Spleen (tissue), 11 donors: ENCODE data around the gene CFD. TPM values are rescaled to one million over a fixed set of nuclear protein-coding genes. Genes with fewer than 3 reads are reported as not detected.
"Not testable (repeated sequence)": the region's sequence is repeated elsewhere in the genome, so short reads cannot be mapped to it uniquely, and the experiment has no call there.

Experiments
- DNase-seq: peaks from one replicate; pipeline ENCODE4 v3.0.0-alpha.2; 2020
- H3K27ac ChIP-seq, 8 donors: fragments of 200-600 bp; sonication (generic) in 7 of 8; 1 replicate in 4 of 8; 2 replicates in 4 of 8; pipeline versions ENCODE4 v1.5.0 to v1.8.0; 2016 to 2021; ENCODE audit warnings: inconsistent platforms in 4 of 8, mild to moderate bottlenecking in 4 of 8, moderate library complexity in 1 of 8
- H3K27me3 ChIP-seq, 7 donors: fragments of 200-600 bp; sonication (generic) in 6 of 7; replicated peaks in 1 of 7; 1 replicate in 4 of 7; 2 replicates in 3 of 7; pipeline versions ENCODE4 v1.5.0 to v1.8.0; 2016 to 2021; ENCODE audit warnings: inconsistent platforms in 3 of 7, mild to moderate bottlenecking in 1 of 7
- H3K36me3 ChIP-seq, 6 donors: fragments of 200-600 bp; sonication (generic) in 5 of 6; 1 replicate in 4 of 6; 2 replicates in 2 of 6; pipeline versions ENCODE4 v1.5.0 to v1.8.0; 2016 to 2021; ENCODE audit warnings: inconsistent platforms in 2 of 6
- H3K4me1 ChIP-seq, 6 donors: fragments of 200-600 bp; sonication (generic) in 5 of 6; 1 replicate in 3 of 6; 2 replicates in 3 of 6; pipeline versions ENCODE4 v1.5.0 to v1.8.0; 2016 to 2021; ENCODE audit warnings: inconsistent platforms in 3 of 6
- H3K4me3 ChIP-seq, 8 donors: fragments of 200-600 bp; sonication (generic) in 7 of 8; 1 replicate in 4 of 8; 2 replicates in 4 of 8; pipeline versions ENCODE4 v1.5.0 to v1.8.0; 2016 to 2021; ENCODE audit warnings: inconsistent platforms in 4 of 8, mild to moderate bottlenecking in 4 of 8, moderate library complexity in 2 of 8
- H3K9me3 ChIP-seq, 8 donors: fragments of 200-600 bp; sonication (generic) in 7 of 8; 1 replicate in 4 of 8; 2 replicates in 4 of 8; pipeline versions ENCODE4 v1.5.0 to v1.8.0; 2016 to 2021; ENCODE audit warnings: inconsistent platforms in 4 of 8
- POLR2A ChIP-seq, 3 donors: fragments of 450-650 bp; IDR thresholded peaks; one replicate each; pipeline ENCODE4 v1.5.1; 2017; ENCODE audit warnings: antibody characterized with exemption in 3 of 3, mild to moderate bottlenecking in 1 of 3
- POLR2AphosphoS5 ChIP-seq, 3 donors: sonication (generic); formaldehyde crosslinking; IDR thresholded peaks; one replicate each; pipeline ENCODE4 v1.5.1; 2017; ENCODE audit warnings: antibody characterized with exemption in 3 of 3
- WGBS, 5 donors: extraction: QIAGEN DNeasy Blood & Tissue Kit in 3 of 5; methylation state at CpG; one replicate each; pipeline versions ENCODE4 v1.1.5 to v1.1.7; 2013 to 2018; 5-methylcytosine and 5-hydroxymethylcytosine counted together
- intact Hi-C: fragments of 100-400 bp; cut with DNase I; formaldehyde crosslinking; loops from one replicate; pipeline ENCODE4 v1.15.0; 2023; ENCODE audit warnings: low total_unique reads
- polyA plus RNA-seq, 3 donors: library from polyadenylated mRNA; stranded (reverse); fragments of 200-250 nt; gene quantifications; one replicate each; pipeline ENCODE4 v1.2.1, GENCODE V29; 2013
- total RNA-seq, 7 donors: library from RNA; depleted of rRNA in 3 of 7; stranded (reverse); fragments of >200 nt in 3 of 7; fragmentation: NEBNext Ultra II Directional in 4 of 7; extraction: Animal tissue kit (Norgen Biotek cat#: 25700) in 4 of 7; gene quantifications; one replicate each; pipeline versions ENCODE4 v1.1.0 to v1.2.1, GENCODE V29; 2016 to 2021
- TF ChIP-seq, protein P1 (sequence below), 11 experiments: fragments of 200-600 bp in 7 of 11; fragments of 450-650 bp in 4 of 11; sonication (generic) in 4 of 11; IDR thresholded peaks in 8 of 11; conservative IDR thresholded peaks in 3 of 11; 1 replicate in 7 of 11; 2 replicates in 4 of 11; pipeline versions ENCODE4 v1.4.0 to v1.8.0; 2016 to 2021; ENCODE audit warnings: antibody characterized with exemption in 11 of 11, inconsistent platforms in 4 of 11, mild to moderate bottlenecking in 1 of 11
- donor health status: healthy with polysubstance abuse.
- donor health status: DM: no; HTN: no; CAD: no; lungs with moderate emphysema.
- donor health status: DM: no; HTN: no; CAD: no.
- donor health status: Bipolar disorder and iron deficiency.
- donor health status: healthy.
- donor health status: DM: no; HTN: no; CAD: no.
- donor health status: DM: yes; HTN: yes; CAD: no.

Gene CFD
- total and polyA plus RNA-seq, 10 donors, result 6.6 to 59.5 (median 24.2) TPM

DNA sequence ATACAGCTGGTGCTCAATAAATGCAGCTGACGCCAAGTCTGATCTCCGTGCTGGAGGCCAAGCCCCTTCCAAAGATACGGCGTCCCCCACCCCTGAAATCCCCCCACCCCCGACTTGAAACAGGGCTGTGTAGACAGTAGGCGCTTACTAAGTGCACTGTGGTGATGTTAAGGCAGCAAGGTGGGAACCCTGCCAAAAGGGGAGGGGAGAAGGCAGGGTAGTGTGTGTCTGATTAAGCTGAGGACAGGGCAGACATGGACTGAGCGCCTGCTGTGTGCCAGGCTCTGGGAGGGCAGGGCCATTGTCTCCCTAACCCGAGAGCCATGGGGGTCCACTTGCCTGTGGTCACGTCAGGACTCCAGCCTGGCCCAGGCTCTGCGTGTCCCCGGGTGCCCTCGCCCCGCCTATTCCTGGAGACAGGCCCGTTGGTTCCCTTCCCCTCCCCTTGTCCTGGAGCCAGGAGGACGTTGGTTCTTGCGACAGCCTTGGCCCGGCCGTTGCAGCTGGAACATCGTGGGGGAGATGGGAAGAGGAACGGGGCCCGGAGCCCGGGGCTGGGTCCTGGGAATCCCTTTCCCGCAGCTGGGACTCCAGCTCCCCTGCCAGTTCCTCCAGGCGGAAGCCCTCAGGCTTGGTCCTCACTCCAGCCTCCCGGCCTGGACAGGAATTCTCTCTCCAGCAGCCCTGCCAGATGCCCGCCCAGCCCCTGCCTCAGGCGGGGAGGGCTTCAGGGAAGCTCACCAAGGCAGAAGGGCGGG, 9.1 kb upstream of the CFD start:
- 20 to 24% (median 21%) methylated on average over 17 to 28 of the region's 28 CpGs for WGBS, 5 donors
- no peak for TF ChIP-seq POLR2A (IDR thresholded peaks at IDR 0.05)
- peak; percentile 80 to 88 (median 81) for TF ChIP-seq POLR2AphosphoS5 (IDR thresholded peaks at IDR 0.05)
- TF ChIP-seq, protein P1, sequence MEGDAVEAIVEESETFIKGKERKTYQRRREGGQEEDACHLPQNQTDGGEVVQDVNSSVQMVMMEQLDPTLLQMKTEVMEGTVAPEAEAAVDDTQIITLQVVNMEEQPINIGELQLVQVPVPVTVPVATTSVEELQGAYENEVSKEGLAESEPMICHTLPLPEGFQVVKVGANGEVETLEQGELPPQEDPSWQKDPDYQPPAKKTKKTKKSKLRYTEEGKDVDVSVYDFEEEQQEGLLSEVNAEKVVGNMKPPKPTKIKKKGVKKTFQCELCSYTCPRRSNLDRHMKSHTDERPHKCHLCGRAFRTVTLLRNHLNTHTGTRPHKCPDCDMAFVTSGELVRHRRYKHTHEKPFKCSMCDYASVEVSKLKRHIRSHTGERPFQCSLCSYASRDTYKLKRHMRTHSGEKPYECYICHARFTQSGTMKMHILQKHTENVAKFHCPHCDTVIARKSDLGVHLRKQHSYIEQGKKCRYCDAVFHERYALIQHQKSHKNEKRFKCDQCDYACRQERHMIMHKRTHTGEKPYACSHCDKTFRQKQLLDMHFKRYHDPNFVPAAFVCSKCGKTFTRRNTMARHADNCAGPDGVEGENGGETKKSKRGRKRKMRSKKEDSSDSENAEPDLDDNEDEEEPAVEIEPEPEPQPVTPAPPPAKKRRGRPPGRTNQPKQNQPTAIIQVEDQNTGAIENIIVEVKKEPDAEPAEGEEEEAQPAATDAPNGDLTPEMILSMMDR (IDR thresholded peaks at IDR 0.05 in 8 of 11, conservative IDR thresholded peaks at IDR 0.05 in 3 of 11), result no peak
- peak overlapping the region in 1 of 8 donors; percentile 5 for H3K4me3 ChIP-seq
- DNase-seq, result peak; percentile 81
- H3K4me1 ChIP-seq, result peaks cover 0 to 60% (median 30%) of the 10 kb centered on the region in 6 donors
- H3K36me3 ChIP-seq, result no peaks in the 10 kb centered on the region
- peaks cover 0 to 97% (median 55%) of the 10 kb centered on the region in 7 donors for H3K27me3 ChIP-seq
- no peaks in the 10 kb centered on the region for H3K9me3 ChIP-seq
- intact Hi-C loops, result loop anchor here (10.0 kb wide), 1 partner anchor 76 kb away; no protein-coding TSS in a partner anchor
- H3K27ac ChIP-seq, result peak overlapping the region in 7 of 8 donors; percentile 60 to 82 (median 79)

DNA sequence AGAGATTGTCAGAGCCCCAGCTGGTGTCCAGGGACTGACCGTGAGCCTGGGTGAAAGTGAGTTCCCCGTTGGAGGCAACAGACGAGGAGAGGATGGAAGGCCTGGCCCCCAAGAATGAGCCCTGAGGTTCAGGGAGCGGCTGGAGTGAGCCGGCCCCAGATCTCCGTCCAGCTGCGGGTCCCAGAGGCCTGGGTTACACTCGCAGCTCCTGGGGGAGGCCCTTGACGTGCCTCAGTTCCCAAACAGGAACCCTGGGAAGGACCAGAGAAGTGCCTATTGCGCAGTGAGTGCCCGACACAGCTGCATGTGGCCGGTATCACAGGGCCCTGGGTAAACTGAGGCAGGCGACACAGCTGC, 8.5 kb upstream of the CFD start:
- DNase-seq, result no peak
- Histone ChIP-seq H3K4me1 (peaks cover 0 to 54% (median 27%) of the 10 kb centered on the region in 6 donors), H3K27me3 (peaks cover 0 to 97% (median 50%) of the 10 kb centered on the region in 7 donors), H3K27ac (peak overlapping the region in 7 of 8 donors; percentile 60 to 82 (median 79)), H3K36me3 (no peaks in the 10 kb centered on the region), H3K4me3 (peak overlapping the region in 1 of 8 donors; percentile 5), H3K9me3 (no peaks in the 10 kb centered on the region)
- TF ChIP-seq POLR2A (IDR thresholded peaks at IDR 0.05), result no peak
- intact Hi-C loops, result loop anchor here (10.0 kb wide), 1 partner anchor 76 kb away; no protein-coding TSS in a partner anchor
- WGBS, 5 donors, result 29 to 52% (median 39%) methylated on average over 5 to 13 of the region's 13 CpGs

DNA sequence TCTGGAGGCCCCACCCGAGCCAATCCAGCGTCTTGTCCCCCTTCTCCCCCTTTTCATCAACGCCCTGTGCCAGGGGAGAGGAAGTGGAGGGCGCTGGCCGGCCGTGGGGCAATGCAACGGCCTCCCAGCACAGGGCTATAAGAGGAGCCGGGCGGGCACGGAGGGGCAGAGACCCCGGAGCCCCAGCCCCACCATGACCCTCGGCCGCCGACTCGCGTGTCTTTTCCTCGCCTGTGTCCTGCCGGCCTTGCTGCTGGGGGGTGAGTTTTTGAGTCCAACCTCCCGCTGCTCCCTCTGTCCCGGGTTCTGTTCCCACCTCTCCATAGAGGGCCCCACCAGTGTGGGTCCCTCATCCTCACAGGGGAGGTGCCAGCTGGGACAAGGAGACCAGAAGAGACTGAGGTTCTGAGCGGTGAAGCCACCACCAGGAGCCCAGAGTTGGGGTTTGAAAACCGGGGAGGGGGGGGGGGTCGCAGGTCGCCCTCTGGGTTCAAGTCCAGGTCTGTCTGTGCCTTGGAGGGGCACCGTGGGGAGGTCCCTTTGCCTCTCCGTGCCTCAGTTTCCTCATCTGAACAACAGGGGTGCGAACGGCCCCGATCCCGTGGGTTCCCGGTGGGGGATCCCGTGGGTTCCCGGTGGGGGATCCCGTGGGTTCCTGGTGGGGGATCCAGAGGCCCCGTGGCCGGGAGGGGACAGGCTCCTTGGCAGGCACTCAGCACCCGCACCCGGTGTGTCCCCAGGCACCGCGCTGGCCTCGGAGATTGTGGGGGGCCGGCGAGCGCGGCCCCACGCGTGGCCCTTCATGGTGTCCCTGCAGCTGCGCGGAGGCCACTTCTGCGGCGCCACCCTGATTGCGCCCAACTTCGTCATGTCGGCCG, 7.1 kb upstream of the CFD start, which contains the start of gene ELANE:
Gene ELANE, plus strand, starts transcription at position 168 of the 878 bp plus-strand sequence. Its CDS starts 26 bp downstream, at position 194.
- TF ChIP-seq POLR2AphosphoS5 (IDR thresholded peaks at IDR 0.05), result no peak
- TF ChIP-seq POLR2A (IDR thresholded peaks at IDR 0.05), result no peak
- TF ChIP-seq, protein P1 (IDR thresholded peaks at IDR 0.05 in 8 of 11, conservative IDR thresholded peaks at IDR 0.05 in 3 of 11), result no peak
- H3K9me3 ChIP-seq, result no peaks in the 10 kb centered on the region
- intact Hi-C loops, result loop anchor here (10.0 kb wide), 1 partner anchor 78 kb away; no protein-coding TSS in a partner anchor
- H3K36me3 ChIP-seq, result no peaks in the 10 kb centered on the region
- peak within 1 kb of the TSS in 7 of 8 donors; percentile 60 to 82 (median 79) for H3K27ac ChIP-seq
- DNase-seq, result peak; percentile 79
- peak within 1 kb of the TSS in 3 of 8 donors; percentile 6 to 27 (median 6) for H3K4me3 ChIP-seq
- WGBS, 5 donors, result 42 to 70% (median 45%) methylated on average over 28 to 55 of the region's 55 CpGs
- H3K4me1 ChIP-seq, result peaks cover 0 to 56% (median 27%) of the 10 kb centered on the region in 6 donors
- H3K27me3 ChIP-seq, result peaks cover 0 to 83% (median 39%) of the 10 kb centered on the region in 7 donors

DNA sequence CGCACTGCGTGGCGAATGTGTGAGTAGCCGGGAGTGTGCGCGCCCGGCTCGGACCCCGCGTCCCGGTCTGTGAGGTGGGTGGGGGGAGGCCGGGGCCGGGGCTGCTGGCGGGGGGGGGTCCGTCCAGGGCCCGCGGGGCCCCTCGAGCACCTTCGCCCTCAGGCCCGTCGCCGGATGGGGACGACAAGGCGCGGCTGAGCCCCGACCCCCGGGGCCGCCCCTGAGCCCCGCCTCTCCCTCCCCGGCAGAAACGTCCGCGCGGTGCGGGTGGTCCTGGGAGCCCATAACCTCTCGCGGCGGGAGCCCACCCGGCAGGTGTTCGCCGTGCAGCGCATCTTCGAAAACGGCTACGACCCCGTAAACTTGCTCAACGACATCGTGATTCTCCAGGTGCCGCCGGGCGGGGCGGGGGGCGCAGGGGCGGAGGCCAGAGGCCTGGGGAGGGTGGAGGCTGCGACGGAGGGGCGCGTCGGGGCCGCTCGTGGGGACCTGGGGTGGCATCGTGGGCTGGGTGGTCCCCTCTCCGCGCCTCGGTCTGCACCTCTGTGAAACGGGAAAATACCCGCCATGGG, 6.4 kb upstream of the CFD start:
- Histone ChIP-seq H3K4me1 (peaks cover 0 to 52% (median 23%) of the 10 kb centered on the region in 6 donors), H3K36me3 (no peaks in the 10 kb centered on the region), H3K9me3 (no peaks in the 10 kb centered on the region), H3K27me3 (peaks cover 0 to 78% (median 33%) of the 10 kb centered on the region in 7 donors), H3K4me3 (peak overlapping the region in 3 of 8 donors; percentile 6 to 27 (median 6)), H3K27ac (peak overlapping the region in 1 of 8 donors; percentile 82)
- intact Hi-C loops, result loop anchor here (10.0 kb wide), 1 partner anchor 78 kb away; no protein-coding TSS in a partner anchor
- TF ChIP-seq POLR2AphosphoS5 (IDR thresholded peaks at IDR 0.05) (no peak), POLR2A (IDR thresholded peaks at IDR 0.05) (no peak)
- TF ChIP-seq, protein P1 (IDR thresholded peaks at IDR 0.05 in 8 of 11, conservative IDR thresholded peaks at IDR 0.05 in 3 of 11), result no peak
- WGBS, 5 donors, result 16 to 38% (median 28%) methylated on average over 10 to 67 of the region's 67 CpGs
- DNase-seq, result no peak

DNA sequence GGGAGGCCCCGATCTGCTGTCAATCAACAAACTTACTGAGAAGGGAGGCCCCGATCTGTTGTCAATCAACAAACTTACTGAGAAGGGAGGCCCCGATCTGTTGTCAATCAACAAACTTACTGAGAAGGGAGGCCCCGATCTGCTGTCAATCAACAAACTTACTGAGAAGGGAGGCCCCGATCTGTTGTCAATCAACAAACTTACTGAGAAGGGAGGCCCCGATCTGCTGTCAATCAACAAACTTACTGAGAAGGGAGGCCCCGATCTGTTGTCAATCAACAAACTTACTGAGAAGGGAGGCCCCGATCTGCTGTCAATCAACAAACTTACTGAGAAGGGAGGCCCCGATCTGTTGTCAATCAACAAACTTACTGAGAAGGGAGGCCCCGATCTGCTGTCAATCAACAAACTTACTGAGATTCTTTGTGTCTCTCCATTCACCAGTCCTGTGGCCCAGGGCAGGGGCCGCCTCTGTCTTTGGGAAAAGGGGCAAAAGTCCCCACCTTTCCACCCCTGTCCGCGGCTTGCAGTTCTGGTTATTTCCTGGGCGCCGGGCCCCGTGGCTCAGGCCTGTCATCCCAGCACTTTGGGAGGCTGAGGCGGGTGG, 5.7 kb upstream of the CFD start:
- WGBS, 5 donors, result 53 to 81% (median 63%) methylated on average over 9 to 12 of the region's 17 CpGs
- H3K27ac ChIP-seq, DNase-seq, H3K4me3 ChIP-seq, H3K9me3 ChIP-seq, H3K36me3 ChIP-seq: not testable (repeated sequence)
- peaks cover 0 to 78% (median 29%) of the 10 kb centered on the region in 7 donors for H3K27me3 ChIP-seq
- intact Hi-C loops, result loop anchor here (10.0 kb wide), 1 partner anchor 79 kb away; no protein-coding TSS in a partner anchor
- peaks cover 0 to 48% (median 22%) of the 10 kb centered on the region in 6 donors for H3K4me1 ChIP-seq
